ENCODE measurements around the gene UBE2V1.

The UBE2V1 gene

DNA sequence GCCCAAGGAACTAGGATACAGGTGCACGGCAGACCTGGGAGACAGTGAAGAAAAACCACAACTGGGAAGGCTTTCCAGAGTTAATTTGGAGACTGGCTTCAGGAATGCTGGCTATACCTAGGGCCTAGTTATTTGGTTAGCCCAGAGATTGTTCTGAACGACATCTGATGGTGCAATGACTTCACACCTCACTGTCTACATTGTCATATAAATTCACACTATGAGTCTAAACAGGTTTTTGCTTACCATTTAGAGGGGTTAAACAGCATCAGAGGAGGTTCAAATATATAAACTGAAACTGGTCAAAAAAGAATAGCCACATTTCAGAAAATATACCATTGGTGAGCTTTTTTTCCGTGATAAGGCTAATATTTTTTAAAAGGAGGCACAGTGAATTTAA, 16.7 kb downstream of the UBE2V1 start:
- FAIRE-seq, result no peak

DNA sequence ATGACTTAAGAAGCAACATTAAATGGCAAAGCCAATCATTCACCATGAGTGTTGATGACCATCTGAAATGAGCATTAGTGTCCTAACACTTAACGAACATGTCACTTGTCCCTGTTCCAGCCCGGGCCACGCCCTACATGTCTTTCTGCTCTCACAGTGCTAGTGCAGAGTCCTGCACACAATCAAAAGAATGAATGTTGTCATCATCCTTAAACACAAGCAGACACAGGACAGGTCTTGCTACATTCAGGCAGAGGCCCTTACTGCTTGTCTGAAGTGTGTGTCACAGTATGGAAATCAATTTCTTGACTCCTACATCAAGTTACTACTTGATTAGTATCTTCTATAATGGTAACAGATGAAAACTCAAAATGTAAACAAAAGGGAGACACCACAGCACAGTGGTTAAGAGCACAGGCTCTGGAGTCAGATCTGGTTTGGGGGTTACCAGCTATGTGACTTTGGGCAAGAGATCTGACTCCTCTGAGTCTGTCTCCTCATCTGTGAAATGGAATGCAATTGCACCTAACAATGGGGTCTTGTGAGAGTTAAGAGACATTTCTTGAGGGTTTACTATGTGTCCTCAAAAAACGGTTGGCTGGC, 17.4 kb downstream of the UBE2V1 start:
- FAIRE-seq, result no peak
- DNase-seq (ENCODE audit: insufficient read length, low spot score), result no peak
- TF ChIP-seq, protein P1, sequence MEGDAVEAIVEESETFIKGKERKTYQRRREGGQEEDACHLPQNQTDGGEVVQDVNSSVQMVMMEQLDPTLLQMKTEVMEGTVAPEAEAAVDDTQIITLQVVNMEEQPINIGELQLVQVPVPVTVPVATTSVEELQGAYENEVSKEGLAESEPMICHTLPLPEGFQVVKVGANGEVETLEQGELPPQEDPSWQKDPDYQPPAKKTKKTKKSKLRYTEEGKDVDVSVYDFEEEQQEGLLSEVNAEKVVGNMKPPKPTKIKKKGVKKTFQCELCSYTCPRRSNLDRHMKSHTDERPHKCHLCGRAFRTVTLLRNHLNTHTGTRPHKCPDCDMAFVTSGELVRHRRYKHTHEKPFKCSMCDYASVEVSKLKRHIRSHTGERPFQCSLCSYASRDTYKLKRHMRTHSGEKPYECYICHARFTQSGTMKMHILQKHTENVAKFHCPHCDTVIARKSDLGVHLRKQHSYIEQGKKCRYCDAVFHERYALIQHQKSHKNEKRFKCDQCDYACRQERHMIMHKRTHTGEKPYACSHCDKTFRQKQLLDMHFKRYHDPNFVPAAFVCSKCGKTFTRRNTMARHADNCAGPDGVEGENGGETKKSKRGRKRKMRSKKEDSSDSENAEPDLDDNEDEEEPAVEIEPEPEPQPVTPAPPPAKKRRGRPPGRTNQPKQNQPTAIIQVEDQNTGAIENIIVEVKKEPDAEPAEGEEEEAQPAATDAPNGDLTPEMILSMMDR (IDR thresholded peaks at IDR 0.05; ENCODE audit: insufficient read depth, missing control alignments), result no peak

More for the DNA sequence above, 16.7 kb downstream of the UBE2V1 start:
- TF ChIP-seq, protein P1 (IDR thresholded peaks at IDR 0.05; ENCODE audit: insufficient read depth, missing control alignments), result no peak
- DNase-seq (ENCODE audit: insufficient read length, low spot score), result no peak

DNA sequence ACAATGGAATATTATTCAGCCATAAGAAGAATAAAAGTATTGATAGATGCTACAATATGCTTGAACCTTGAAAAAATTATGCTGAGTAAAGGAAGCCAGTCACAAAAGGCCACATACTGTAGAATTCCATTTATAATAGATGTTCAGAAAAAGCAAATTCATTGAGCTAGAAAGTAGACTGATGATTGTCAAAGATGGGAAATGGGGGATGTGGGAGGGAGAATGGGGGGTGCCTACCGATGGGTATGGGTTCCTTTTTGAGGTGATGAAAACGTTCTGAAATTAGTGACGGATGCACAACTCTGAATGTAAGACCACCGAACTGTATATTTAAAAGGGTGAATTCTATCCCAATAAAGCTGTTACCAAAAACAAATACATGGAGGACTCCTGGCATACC, 18.4 kb downstream of the UBE2V1 start:
- FAIRE-seq (no peak), DNase-seq (ENCODE audit: insufficient read length, low spot score) (no peak)
- TF ChIP-seq, protein P1 (IDR thresholded peaks at IDR 0.05; ENCODE audit: insufficient read depth, missing control alignments), result no peak

DNA sequence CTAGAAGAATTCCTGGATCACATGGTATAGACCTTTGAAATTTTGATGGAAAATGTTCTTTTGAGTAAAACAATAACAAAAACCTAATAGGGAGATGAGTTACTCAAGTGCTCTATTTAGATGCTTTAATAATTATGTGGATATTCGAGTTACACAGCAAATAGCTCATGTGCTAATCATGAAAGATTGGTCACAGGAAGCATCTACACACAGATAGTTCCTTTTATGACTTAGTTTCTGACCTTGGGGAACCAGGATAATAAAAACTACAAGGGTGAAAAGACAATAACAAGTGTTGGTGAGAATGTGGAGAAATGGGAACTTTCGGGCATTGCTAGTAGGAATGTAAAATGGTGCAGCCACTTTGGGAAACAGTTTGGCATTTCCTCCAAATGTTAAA, 19.7 kb downstream of the UBE2V1 start:
- FAIRE-seq (no peak), DNase-seq (ENCODE audit: insufficient read length, low spot score) (no peak)
- TF ChIP-seq, protein P1 (IDR thresholded peaks at IDR 0.05; ENCODE audit: insufficient read depth, missing control alignments), result no peak

DNA sequence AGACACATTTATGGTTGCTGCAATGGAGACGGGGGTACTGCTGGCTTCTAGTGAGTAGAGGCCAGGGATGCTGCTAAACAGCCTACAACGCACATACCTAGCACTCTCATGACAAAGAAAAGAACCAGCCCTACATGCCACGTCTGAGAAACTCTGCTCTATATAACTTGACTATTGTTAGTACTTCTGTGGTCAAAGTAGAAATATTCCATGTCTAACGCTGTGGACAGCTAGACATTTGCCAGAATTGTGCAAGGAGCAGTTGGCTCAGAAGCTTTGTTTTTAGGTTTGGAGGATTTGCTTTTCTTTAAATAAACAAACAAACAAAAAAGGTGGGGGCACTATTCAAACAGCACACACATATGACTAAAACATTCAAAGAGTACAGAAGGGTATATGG, 20.5 kb downstream of the UBE2V1 start:
- FAIRE-seq (no peak), DNase-seq (ENCODE audit: insufficient read length, low spot score) (no peak)
- TF ChIP-seq, protein P1 (IDR thresholded peaks at IDR 0.05; ENCODE audit: insufficient read depth, missing control alignments), result no peak

DNA sequence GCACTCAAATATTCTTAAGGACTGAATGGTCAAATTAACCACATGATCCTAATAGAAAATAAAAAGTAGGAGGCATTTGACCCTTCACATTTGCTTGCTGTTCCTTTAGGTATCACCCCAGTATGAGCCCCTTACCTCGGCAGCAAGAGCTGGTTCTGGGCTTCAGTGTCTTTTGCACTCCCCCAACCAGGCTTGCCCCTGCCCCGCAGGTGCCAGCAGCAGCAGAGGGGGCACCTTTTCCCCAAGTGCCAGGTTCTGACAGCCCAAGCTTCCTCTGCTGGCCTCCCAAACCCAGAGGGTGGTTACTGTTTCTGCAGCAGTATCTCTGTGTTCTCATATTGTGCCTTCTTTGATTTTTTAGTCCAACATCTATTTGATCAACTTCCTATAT, 23.2 kb downstream of the UBE2V1 start:
- FAIRE-seq (no peak), DNase-seq (ENCODE audit: insufficient read length, low spot score) (no peak)
- TF ChIP-seq, protein P1 (IDR thresholded peaks at IDR 0.05; ENCODE audit: insufficient read depth, missing control alignments), result no peak

DNA sequence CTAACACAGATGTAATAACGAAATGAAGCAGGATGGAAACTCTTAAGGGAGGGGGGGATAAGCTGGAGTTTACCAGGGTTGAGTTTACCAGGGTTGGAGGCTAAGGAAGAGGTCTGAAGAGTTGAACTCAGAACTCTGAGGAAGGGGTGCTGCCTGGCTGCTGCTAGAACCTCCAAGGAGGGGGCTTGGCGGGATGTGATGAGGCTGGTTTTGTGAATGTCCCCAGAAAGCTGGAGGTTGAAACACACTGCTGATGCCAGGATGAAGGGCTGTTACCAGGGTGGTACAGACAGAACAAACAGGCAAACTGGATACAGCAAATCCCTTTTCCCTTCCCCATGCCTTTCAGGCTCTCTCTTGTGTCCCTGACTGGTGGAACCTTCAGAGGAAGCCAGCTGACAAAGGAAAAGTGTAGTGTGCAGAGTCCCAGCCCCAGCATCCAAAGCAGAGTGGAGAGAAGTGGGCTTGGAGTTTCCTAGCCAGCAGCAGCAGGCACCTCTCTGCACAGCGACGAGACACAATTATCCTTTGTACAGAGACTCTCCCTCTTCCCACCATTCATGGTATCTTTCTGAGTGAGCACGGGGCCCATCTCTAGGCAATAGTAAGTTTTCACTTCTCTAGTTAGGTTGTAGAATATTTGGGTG, 23.7 kb downstream of the UBE2V1 start:
- FAIRE-seq (no peak), DNase-seq (ENCODE audit: insufficient read length, low spot score) (no peak)
- TF ChIP-seq, protein P1 (IDR thresholded peaks at IDR 0.05; ENCODE audit: insufficient read depth, missing control alignments), result no peak

Data from D721Med (cell line).